Measurements from ENCODE around the gene SEMA4D.

GRCh38 chr9:89435071-89435823 is 62.7 kb downstream of the SEMA4D start:
- TF ChIP-seq REST (IDR thresholded peaks at IDR 0.05; ENCODE audit: insufficient replicate concordance, low read depth) (no peak), POLR2AphosphoS5 (IDR thresholded peaks at IDR 0.05; ENCODE audit: low read depth) (no peak), GABPA (IDR thresholded peaks at IDR 0.05; ENCODE audit: low read depth) (no peak), SPI1 (IDR thresholded peaks at IDR 0.05; ENCODE audit: borderline replicate concordance, low read depth) (no peak)
- TF ChIP-seq, protein P1, sequence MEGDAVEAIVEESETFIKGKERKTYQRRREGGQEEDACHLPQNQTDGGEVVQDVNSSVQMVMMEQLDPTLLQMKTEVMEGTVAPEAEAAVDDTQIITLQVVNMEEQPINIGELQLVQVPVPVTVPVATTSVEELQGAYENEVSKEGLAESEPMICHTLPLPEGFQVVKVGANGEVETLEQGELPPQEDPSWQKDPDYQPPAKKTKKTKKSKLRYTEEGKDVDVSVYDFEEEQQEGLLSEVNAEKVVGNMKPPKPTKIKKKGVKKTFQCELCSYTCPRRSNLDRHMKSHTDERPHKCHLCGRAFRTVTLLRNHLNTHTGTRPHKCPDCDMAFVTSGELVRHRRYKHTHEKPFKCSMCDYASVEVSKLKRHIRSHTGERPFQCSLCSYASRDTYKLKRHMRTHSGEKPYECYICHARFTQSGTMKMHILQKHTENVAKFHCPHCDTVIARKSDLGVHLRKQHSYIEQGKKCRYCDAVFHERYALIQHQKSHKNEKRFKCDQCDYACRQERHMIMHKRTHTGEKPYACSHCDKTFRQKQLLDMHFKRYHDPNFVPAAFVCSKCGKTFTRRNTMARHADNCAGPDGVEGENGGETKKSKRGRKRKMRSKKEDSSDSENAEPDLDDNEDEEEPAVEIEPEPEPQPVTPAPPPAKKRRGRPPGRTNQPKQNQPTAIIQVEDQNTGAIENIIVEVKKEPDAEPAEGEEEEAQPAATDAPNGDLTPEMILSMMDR (IDR thresholded peaks at IDR 0.05; ENCODE audit: insufficient read depth, low read length) = no peak

Measured in HL-60 (cell line).